ENCODE results near the gene DDX5. TPM values are rescaled to one million over a fixed set of nuclear protein-coding genes. Genes with fewer than 3 reads are reported as not detected.

DDX5 gene
- total RNA-seq, 3 donors from 2014 or later: 616 to 794 (median 655) TPM

GRCh38 chr17:64546716-64547115 lies 40.6 kb upstream of the DDX5 start:
- no peak for DNase-seq (ENCODE audit: low spot score in 2 of 2)
- intact Hi-C loops (cut with DNase I; ENCODE audit: low total_unique reads): no loop called here
- Histone ChIP-seq H3K9me3 (no peaks in the 10 kb centered on the region), H3K4me1 (no peaks in the 10 kb centered on the region), H3K4me3 (no peak overlapping the region), H3K27me3 (no peaks in the 10 kb centered on the region), H3K36me3 (no peaks in the 10 kb centered on the region), H3K27ac (no peak overlapping the region)
- TF ChIP-seq POLR2AphosphoS5 (IDR thresholded peaks at IDR 0.05) (no peak), POLR2A (IDR thresholded peaks at IDR 0.05) (no peak), CTCF (IDR thresholded peaks at IDR 0.05) (no peak)

DNA sequence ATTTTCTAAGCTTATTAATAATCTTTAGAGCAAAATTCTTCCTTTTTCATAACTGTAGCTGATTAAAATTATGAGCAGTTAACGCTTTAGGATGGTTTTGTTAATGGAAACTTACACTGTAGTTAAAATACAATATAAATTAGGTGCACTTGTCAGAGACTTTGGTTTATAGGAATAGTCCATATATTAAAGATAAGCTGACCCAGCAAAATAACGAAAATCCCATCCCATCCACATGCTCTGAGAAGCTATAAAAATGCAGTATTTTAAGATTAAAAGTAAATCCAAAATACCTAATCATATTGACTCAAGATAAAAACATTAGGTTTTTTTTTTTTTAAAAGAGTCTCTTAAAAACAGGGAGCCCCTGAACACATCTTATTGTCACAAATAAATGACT lies 38.7 kb upstream of the DDX5 start:
- Histone ChIP-seq H3K4me1 (no peaks in the 10 kb centered on the region), H3K4me3 (no peak overlapping the region), H3K27me3 (no peaks in the 10 kb centered on the region), H3K27ac (no peak overlapping the region), H3K36me3 (no peaks in the 10 kb centered on the region), H3K9me3 (no peaks in the 10 kb centered on the region)
- intact Hi-C loops (cut with DNase I; ENCODE audit: low total_unique reads): no loop called here
- TF ChIP-seq CTCF (IDR thresholded peaks at IDR 0.05) (no peak), POLR2A (IDR thresholded peaks at IDR 0.05) (no peak), POLR2AphosphoS5 (IDR thresholded peaks at IDR 0.05) (no peak)
- DNase-seq (ENCODE audit: low spot score in 2 of 2): no peak

GRCh38 chr17:64540118-64540776 lies 34.2 kb upstream of the DDX5 start:
- Histone ChIP-seq H3K9me3 (no peaks in the 10 kb centered on the region), H3K27me3 (no peaks in the 10 kb centered on the region), H3K4me3 (no peak overlapping the region), H3K27ac (no peak overlapping the region), H3K36me3 (no peaks in the 10 kb centered on the region), H3K4me1 (no peaks in the 10 kb centered on the region)
- DNase-seq (ENCODE audit: low spot score in 2 of 2): no peak
- intact Hi-C loops (cut with DNase I; ENCODE audit: low total_unique reads): no loop called here
- TF ChIP-seq POLR2A (IDR thresholded peaks at IDR 0.05): no peak
- no peak for TF ChIP-seq POLR2AphosphoS5 (IDR thresholded peaks at IDR 0.05)
- TF ChIP-seq CTCF (IDR thresholded peaks at IDR 0.05): no peak

- Histone ChIP-seq H3K36me3 (no peaks in the 10 kb centered on the region), H3K4me3 (no peak overlapping the region), H3K27me3 (no peaks in the 10 kb centered on the region), H3K27ac (no peak overlapping the region), H3K4me1 (no peaks in the 10 kb centered on the region), H3K9me3 (no peaks in the 10 kb centered on the region)
- TF ChIP-seq CTCF (IDR thresholded peaks at IDR 0.05) (no peak), POLR2AphosphoS5 (IDR thresholded peaks at IDR 0.05) (no peak), POLR2A (IDR thresholded peaks at IDR 0.05) (no peak)
- no peak for DNase-seq (ENCODE audit: low spot score in 2 of 2)
- intact Hi-C loops (cut with DNase I; ENCODE audit: low total_unique reads): no loop called here
Measured at GRCh38 chr17:64538508-64539130, 32.5 kb upstream of the DDX5 start.

GRCh38 chr17:64537488-64537887 lies 31.4 kb upstream of the DDX5 start:
- no peaks in the 10 kb centered on the region for H3K9me3 ChIP-seq
- intact Hi-C loops (cut with DNase I; ENCODE audit: low total_unique reads): no loop called here
- H3K4me3 ChIP-seq: no peak overlapping the region
- no peaks in the 10 kb centered on the region for H3K4me1 ChIP-seq
- TF ChIP-seq CTCF (IDR thresholded peaks at IDR 0.05) (no peak), POLR2AphosphoS5 (IDR thresholded peaks at IDR 0.05) (no peak), POLR2A (IDR thresholded peaks at IDR 0.05) (no peak)
- no peak for DNase-seq (ENCODE audit: low spot score in 2 of 2)
- H3K27ac ChIP-seq: no peak overlapping the region
- peaks cover 8% of the 10 kb centered on the region for H3K36me3 ChIP-seq
- no peaks in the 10 kb centered on the region for H3K27me3 ChIP-seq
